Dermis blood vessel endothelial cell (primary cell): ENCODE data around the gene WBP2. TPM values are rescaled to one million over a fixed set of nuclear protein-coding genes. Genes with fewer than 3 reads are reported as not detected.
"Not testable (repeated sequence)": the region's sequence is repeated elsewhere in the genome, so short reads cannot be mapped to it uniquely, and the experiment has no call there.

Experiments used
- DNase-seq: peaks from one replicate; pipeline ENCODE4 v3.0.0; 2010
- total RNA-seq: library from RNA; depleted of rRNA; stranded (reverse); fragments of >200 nt; gene quantifications from 2 replicates; pipeline ENCODE4 v1.2.3, GENCODE V29; 2014

The WBP2 gene
- total RNA-seq, 1 donor from 2014 or later: 19.2 TPM

DNA sequence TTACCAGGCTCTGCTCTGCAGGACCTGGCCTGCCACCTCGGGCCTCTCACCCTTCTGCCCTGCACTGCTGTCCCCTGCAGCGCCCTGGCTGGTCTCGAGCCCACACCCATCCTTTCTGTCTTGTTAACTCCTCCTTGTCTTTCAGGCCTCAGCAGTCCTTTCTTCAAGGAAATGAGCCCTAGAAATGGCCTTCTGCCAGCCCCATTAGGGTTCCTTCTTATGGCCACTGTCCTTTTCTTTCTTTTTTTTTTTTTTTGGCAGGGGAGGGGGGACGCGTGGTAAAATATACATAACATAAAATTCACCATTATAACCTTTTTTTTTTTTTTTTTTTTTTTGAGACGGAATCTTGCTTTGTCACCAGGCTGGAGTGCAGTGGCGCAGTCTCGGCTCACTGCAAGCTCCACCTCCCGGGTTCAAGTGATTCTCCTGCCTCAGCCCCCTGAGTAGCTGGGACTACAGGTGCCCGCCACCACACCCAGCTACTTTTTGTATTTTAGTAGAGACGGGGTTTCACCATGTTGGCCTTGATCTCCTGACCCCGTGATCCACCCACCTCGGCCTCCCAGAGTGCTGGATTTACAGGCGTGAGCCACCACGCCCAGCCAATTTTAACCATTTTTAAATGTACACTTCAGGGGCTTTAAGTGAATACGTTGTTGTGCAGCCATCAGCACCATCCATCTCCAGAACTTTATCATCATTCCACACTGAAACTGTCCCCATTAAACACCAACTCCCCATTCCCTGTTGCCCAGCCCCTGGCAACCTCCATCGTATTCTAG is 10.5 kb upstream of the WBP2 start:
- not testable (repeated sequence) for DNase-seq

DNA sequence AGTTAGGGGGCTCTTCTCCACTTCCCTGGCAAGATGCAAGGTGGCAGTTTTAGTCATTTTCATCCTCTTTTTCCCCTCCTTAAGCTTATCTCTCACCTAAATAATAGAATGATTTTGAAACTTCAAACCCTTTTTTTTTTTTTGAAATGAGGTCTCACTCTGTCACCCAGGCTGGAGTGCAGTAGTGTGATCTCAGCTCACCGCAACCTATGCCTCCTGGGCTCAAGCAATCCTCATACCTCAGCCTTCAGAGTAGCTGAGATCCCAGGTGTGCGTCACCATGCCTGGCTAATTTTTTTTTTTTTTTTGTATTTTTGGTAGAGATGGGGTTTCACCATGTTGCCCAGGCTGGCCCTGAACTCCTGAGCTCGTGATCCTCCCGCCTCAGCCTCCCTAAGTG is 9.8 kb upstream of the WBP2 start:
- DNase-seq: not testable (repeated sequence)

DNA sequence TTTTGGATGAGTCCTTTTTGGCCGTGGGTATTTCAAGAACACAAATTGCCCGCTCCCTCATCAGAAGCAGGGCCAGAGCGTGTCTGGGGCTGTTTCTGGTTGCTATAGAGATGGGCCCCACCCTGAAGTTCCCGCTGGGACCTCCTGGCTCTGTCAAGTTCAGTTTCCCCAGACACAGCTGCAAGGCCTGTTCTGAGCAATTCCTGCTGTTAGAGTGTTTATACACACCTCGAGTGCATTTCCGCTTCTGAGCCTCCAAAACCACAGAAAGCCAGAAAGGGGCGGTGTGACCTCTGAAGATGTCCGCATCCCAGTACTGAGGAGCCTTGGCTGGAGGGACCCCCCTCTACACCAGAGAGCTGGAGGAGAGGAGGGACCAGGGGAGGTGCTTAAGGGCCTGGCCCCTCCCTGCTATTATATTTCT is 9.3 kb upstream of the WBP2 start:
- DNase-seq: no peak

DNA sequence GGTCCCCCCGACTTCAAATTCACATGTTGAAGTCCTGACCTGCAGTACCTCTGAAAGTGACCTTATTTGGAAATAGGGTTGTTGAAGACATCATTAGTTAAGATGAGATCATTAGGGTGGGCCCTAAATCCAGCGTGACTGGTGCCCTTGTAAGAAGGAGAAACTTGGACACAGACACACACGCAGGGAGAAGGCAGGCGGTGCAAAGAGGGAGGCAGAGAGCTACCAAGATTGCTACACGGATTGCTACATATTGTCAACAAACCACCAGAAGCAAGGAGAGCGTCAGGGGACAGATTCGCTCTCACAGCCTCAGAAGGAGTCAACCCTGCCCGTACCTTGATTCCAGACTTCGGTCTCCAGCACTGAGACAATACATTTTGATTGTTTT is 6.8 kb upstream of the WBP2 start:
- DNase-seq: no peak

DNA sequence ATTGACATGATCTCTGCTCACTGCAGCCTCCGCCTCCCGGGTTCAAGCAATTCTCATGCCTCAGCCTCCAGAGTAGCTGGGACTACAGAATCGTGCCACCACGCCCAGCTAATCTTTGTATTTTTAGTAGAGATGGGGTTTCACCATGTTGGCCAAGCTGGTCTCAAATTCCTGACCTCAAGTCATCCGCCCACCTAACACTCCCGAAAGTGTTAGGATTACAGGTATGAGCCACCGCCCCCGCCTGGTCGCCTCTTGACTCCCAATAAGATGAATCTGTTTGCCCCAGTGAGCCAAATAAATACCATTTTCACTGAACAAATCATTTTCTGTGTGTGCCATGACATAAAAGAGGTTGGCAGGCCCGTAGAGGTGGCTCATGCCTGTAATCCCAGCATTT is 4.2 kb upstream of the WBP2 start:
- not testable (repeated sequence) for DNase-seq

DNA sequence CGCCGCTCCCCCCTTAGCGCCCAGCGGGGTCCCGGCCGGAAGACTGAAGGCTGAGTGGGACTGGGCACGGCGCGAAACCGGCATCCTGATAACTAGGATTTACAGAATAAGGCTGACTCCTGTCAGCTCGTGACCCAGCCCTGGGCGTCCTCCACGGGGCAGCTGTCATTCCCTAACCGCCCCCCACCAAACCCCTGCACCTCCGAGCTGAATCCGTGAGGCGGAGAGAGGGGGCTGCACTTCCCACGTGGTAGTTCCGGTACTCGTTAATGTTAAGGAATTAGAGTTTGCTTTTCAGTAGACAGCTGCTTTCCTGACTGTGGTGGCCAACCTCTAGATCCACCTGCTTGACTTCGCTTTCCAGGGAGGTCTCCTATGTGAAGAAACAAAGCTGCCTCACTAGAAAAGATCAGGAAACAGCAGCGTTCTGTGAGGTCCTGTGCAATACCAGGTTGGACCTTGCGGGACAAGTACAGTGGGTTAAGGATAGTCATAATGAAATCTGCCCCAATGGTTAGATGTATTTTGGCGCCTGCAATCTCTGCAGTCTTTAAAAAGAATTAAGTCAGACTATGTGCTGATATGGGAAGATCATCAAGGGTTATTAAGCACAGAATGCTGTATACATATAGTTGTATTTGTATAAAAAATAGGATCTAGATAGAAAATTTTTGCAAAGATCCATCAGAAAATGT is 1.1 kb upstream of the WBP2 start:
- peak; percentile 68 for DNase-seq

DNA sequence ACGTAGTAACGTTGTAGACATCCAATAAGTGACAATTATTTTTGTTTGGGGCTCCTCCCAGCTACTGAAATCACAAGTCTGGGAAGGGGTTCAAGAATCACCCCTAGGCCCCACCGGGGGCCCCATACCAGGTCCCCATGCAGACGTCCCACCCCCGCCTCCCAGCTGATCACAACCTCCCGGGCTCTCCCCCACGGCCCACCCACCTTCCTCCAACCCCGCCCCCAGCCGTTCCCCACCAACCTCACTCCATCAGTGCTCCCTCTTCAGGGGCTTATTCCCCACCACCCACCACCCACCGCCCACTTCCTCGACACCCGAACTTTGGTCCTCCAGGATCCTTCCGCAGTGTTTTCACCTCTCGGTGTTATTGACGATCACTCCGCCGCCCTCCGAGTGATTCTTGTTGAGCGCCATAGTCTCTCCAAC is 240 bp downstream of the WBP2 start:
- no peak for DNase-seq

DNA sequence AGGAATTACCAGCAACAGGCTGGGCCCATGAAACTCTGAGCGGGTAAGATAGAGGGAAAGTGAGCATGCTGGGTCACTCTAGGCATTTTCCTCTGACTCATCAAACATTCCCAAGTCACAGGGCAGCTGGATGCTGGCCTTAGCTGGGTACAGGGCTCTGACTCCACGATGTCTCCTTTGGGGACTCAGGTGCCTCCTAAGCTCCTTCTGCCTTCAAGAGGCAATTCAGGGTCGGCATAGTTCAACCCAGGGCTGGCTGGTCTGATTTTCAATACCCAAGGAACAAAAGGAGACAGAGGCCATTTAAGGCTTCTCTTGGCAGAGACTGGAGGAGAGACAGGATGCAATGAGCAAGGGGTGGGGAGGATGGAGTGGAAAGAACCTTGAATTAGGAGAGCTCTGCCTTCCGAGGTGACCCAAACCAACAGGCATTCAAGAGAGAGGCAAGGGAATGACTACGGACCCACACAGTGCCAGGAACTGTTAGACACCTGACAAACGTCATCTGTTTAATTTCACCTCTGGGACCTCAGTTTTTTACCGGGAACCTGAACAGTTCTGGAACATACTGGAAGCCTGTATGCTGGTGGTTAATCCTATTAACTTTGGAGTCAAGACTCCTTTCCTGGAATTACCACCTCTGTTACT is 910 bp downstream of the WBP2 start:
- peak; percentile 71 for DNase-seq

DNA sequence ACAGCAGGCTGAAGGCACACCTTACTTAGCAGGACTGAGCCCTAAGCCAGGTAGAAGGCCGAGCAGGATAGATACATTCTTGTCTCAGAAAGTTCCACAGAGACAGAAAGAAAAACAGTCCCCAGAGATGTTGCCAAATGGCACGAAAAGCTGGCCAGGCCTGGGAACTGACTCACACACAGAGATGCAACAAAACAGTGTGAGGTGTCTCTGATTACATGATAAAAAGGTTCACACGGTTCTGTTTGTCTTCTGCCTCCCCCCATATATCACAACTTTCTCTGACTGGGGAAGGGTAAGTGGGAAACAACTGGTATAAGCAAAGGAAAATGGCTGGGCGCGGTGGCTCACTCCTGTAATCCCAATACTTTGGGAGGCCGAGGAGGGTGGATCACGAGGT is 1.7 kb downstream of the WBP2 start:
- peak; percentile 51 for DNase-seq

DNA sequence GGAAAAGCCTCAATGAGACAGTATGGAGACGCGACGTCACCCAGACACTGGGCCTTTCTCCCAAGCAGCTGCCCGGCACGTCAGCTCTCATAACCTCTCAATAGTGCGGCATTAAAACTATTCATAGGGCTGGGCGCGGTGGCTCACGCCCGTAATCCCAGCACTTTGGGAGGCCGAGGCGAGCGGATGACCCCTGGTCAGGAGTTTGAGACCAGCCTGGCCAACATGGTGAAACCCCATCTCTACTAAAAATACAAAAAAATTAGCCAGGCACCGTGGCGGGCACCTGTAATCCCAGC is 3.5 kb downstream of the WBP2 start:
- not testable (repeated sequence) for DNase-seq

DNA sequence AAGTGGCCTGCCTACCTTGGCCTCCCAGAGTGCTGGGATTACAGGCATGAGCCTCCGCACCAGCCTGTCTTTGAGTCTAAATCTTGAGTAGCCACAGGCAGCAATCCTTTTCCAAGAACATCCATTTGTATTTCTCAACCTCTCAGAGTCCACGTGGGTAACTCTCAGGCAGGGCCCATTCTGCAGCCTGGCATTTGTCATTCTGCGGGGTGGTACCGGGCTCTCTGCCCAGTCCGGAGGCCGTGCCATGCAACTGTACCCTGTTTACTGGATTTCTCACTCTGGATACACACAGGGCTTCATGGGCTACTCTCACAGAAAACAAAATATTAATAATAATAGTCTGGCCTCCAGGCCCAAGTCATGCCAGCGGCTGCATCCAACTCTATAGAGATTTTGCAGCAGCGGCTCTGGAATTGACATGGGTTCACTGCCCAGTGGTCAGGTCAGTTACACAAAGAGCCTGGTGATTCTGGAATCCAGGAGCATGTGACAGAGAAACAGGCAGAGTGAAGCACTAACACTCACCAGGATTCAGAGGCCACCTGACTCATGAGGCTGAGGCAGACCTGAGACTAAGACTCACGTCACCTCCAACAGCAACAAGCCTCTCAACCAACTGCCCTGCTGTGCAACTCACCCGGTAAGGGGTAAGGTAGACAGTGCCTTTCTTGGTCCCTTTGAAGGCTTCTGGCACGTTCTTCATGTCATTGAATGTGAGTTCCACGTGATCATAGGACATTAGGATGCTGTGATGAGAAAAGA is 4.0 kb downstream of the WBP2 start:
- no peak for DNase-seq

DNA sequence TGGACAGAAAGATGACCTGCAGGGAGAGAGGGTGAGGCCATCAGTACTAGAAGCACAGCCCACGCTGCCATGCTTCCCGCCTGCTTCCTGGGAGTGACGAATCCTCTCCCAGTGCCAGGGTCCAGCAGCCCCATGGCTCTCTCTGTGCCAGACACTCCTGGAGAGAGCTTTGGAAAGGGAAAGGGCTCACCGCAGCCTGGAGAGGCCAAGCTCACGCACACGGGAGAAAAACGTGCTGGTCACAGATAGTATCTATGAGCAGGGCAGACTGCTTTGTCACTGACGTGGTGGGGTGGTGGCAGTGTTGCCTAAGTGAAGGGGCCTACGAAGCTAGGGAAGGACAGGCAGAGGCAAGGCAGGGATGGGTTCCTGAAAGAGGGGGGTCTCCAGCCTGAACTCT is 5.4 kb downstream of the WBP2 start:
- DNase-seq: no peak

DNA sequence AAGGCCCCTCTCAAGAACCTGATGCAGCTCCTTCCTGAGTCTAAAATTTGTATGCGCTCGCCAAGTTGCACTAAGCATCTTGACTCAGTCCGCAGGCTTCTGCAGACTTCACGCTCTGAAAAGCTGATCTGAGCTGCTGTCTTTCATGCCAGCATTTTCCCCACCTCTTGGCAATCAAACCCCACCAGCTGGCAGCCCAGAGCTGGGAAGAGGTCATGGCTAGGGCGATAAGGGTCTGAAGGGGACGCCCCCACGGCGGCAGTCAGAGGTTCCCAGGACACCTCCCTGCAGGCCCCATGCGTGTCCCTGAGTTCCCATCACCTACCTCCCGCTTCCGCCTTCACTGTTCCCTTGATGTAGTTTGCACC is 5.9 kb downstream of the WBP2 start:
- peak; percentile 29 for DNase-seq

DNA sequence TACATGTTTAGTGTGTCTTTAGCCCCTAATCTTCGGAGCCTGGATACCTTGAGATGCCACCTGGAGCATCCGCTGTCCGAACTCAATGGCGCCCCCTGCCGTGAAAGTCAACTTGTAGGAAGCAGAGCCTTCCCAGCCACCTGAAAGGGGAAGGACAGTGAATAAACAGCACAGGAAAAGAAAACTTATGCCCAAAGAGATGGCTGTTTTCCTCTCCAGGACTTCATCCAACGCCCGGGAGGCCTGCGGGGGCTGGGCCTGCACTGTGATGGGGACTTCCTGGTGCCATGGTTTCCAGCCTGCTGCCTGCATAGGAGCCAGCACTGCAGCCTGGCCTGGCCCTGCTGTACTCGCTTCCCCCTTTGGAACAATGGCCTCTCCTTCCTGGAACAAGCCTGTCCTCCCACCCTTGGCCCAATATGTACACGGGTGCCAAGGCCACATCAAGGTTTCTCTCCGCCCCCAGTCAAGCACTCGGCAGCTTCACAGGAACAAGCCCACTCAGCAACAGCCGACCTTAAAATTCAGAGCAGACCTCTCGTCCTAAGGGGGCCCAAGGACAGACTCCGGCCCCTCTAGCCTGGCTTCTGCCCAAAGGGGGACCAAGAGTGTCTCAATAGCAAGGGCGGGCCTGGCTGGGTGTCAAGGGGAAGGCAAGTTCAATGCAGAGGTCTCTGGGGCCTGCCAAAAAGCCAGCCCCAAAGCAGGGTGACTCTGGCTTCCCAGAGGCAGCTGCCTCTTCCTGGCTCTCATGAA is 6.4 kb downstream of the WBP2 start:
- DNase-seq: peak; percentile 79

DNA sequence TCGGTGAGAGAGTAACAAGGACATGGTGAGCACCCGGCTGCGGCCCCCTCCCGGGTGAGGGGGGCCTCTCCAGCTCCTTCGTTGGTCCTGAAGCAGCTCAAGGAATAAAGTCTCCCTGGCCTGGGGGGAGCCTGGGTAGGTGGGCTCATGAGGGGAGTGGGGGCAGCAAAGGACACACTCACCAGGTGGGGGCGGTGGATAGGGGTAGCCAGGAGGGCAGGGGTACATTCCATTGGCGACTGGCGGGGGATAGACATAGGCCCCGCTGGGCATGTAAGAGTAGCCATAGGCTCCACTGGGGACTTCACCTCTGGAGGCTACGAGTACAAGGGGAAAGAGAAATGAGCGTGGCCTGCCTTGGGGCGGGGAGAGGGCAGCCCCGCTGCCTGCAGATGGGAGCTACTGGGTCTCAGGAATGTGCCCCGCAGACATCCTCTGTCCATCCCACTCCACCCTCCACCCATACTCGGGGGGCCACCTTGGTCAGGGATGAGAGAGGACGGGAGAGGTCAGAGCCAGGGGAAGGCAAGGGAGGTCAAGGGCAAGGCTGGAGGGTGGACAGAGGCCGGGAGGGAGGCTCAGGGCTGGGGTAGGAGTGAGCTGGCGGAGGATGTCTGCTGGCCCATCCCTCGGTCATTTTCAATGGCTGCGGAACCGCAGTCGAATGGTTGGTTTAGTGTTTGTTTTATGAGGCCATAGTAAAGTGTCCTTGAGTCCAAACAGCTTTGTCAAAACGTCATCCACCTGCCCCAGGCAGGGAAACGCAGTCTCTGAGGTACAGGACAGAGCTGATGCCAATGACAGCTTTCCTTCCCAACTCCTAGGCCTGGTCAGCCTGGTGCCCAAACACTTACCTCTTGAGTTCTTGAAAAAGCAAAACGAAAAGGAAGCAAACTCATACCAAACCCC is 7.3 kb downstream of the WBP2 start:
- no peak for DNase-seq

DNA sequence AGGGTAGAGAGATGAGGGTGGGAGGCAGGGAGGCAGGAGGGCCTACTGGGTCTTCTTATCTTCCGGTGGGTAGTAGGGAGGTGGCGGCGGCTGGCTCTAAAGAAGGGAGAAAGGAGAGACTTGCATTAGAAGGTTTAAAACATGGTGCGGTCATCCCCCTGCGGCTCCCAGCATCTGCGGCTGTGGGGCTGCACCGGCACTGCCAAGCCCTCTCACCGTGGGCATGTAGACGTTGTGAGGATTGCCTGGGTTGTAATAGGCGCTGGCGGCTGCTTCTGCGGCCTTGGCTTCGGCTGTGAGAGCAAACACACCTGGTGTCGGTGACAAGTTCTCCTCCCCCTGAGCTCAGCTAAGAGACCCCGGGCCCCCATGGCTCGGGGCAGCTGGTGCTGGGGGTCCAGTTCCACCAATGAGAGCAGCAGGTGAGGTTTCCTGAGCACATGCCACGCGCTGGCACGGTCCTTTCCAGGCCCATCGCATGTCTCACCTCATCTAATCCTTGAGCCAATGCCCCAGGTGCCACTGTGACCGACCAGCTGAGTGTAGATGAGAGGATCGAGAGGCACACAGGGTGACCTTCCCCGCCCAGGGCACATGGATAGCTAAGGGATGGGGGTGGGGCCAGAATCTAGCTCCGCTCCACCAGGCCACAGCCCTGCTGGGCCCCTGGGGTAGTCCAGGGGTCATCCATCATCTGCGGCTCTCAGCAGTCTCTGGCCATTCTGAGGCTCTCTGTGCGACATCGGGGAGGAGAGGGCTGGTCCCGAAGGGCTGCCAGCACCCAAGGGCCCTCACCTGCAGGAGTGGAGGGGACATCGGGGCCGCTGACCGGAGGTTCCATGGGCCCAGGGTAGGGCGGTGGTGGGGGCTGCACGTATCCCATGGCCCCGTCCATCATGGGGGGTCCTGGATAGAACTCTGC is 8.2 kb downstream of the WBP2 start:
- no peak for DNase-seq

DNA sequence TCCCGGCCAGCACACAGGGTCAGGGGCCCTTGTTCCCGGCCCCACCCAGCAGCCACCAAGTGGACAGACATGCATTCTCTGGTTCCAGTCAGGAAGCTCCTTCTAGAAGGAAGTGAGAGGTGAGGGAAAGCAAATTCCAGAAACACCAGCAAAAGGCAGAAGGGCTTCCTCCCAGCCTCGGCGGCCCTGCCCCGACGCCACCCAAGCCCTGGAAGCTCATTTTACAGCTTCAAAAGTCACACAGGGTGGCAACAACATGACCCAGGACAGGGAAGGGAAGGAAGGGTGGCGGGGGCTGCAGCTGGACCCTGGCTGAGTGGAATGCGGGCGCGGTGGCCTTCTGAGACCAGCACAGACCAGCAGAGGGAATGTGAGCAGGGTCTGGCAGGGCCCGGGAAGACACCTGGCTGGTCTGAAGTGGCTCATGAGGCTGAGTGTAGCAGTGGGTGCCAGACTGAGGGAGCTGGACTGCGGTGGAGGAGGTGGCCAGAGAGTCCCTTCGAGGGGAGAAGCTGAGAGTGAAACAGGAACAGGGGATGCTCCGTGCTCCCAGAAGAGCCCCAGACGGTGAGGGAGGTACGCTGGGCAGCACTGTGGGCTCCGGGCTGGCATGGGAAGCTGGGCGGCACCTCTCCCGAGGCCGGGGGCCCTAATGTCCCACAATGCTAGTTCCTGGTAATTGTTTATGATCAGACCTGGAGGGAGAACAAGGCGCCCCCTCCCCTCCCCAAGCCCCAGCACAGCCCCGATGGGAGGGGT is 9.0 kb downstream of the WBP2 start:
- DNase-seq: peak; percentile 35

DNA sequence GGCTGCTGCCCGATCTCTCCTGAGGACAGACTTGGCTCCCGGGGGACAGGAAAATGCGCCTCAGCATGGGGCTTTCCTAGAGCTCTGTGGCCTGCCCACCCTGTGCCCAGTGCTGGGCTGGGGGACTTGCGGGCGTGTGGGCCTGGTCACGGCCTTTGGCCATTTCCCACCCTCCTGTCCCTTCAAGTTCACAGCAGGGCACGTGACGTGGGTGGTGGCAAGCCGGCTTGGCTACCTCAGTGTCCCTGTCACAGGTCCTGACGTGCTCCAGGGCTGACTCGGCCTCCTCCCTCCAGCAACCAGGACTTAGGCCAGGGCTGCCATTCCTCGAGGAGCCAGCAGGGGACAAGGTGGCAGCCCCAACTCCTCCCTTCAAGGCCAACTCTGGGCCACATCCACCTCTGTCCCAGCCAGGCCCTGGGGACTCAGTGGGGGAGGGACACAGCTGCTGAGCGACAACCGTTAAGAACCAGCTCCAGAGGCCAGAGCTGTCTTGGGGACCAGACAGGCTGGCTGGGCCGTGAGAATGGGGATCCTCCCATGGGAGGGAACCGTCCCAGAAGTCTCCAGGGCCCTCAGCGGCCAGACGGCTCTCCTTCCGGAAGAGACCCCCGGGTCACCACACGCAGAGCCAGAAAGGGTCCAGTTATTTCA is 9.9 kb downstream of the WBP2 start:
- peak; percentile 83 for DNase-seq

DNA sequence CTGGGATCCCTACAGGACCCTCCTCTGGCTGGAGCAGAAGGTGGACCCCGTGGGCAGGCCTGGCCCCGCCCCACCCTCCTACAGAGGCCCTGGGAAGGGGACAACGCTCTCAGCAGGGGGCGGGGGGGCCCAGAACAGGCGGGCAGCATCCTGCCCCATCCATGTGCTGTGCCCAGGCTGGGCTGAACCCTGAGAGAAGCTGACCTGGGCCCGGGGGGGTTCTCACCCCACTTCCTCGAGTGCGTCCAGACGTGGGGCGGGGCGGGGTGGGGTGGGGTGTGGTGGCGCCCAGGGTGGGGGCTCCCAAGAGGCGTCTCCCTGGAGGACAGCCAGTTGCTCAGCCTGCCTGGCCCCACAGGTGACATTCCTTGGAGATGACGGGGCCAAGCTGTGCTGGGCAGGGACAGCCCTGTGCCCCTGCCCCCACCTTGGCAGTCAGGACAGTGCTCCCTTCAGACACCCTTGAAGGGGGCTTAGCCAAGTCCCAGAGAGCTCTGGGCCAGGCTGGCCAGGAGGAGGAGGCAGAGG is 10.5 kb downstream of the WBP2 start:
- DNase-seq: no peak
